Mammary epithelial cell (primary cell): Measurements from ENCODE around the gene PSENEN.
A peak's percentile ranks its signal among the peaks of the same experiment; 100 is the strongest.

Experiments used
- EZH2 ChIP-seq: IDR thresholded peaks from 2 replicates; pipeline ENCODE4 v1.6.1; 2012; ENCODE audit warnings: low read length, inconsistent platforms, borderline replicate concordance
- TF ChIP-seq, protein P1 (sequence below), 2 donors: IDR thresholded peaks in 1 of 2; conservative IDR thresholded peaks in 1 of 2; 2 replicates each; pipeline ENCODE4 v1.5.1; 2011 to 2012; ENCODE audit warnings: inconsistent platforms in 2 of 2, low read length in 2 of 2, mild to moderate bottlenecking in 2 of 2, control low read depth in 1 of 2, low read depth in 1 of 2; ENCODE audit not compliant: insufficient read depth in 1 of 2; ENCODE audit errors: extremely low read depth in 1 of 2

GRCh38 chr19:35744430-35745327 is 772 bp upstream of the PSENEN start:
- TF ChIP-seq, protein P1, sequence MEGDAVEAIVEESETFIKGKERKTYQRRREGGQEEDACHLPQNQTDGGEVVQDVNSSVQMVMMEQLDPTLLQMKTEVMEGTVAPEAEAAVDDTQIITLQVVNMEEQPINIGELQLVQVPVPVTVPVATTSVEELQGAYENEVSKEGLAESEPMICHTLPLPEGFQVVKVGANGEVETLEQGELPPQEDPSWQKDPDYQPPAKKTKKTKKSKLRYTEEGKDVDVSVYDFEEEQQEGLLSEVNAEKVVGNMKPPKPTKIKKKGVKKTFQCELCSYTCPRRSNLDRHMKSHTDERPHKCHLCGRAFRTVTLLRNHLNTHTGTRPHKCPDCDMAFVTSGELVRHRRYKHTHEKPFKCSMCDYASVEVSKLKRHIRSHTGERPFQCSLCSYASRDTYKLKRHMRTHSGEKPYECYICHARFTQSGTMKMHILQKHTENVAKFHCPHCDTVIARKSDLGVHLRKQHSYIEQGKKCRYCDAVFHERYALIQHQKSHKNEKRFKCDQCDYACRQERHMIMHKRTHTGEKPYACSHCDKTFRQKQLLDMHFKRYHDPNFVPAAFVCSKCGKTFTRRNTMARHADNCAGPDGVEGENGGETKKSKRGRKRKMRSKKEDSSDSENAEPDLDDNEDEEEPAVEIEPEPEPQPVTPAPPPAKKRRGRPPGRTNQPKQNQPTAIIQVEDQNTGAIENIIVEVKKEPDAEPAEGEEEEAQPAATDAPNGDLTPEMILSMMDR (conservative IDR thresholded peaks at IDR 0.05 in 1 of 2, IDR thresholded peaks at IDR 0.05 in 1 of 2; ENCODE audit: extremely low read depth in 1 of 2, insufficient read depth in 1 of 2, low read depth in 1 of 2, low read length in 2 of 2), result peak in 1 of 2 donors; percentile 44
- no peak for TF ChIP-seq EZH2
